ENCODE data around the gene CCL22.

Gene CCL22

DNA sequence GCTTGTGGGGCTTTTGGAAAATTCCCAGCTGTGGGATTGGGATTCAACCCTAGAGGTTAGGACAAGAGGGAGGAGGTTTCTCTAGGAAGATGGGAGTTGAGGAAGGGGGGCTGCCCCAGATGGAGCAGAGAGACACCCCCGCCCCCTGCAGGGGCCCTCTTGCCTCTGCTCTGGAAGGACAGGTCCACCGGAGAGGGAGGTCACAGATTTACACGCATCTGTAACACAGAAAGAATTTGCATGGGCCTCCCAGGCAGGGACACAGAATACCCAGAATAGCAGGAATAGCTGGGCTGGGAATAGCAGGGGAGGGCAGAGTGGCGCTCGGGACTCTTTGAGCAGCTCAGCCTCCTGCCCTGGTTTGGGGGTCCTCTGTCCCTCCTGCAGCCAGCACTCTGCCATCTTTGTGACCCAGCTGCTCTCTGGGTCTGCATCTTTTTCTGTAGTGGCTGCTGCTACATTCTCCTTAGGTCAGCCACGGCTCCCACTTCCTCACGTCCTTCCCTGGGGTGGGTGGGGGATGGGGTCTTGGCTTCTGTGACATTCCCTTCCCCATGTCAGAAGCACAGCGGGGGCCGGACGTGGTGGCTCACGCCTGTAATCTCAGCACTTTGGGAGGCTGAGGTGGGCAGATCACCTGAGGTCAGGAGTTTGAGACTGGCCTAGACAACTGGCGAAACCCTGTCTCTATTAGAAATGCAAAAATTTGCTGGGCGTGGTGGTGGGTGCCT lies 40.2 kb upstream of the CCL22 start:
- peak; percentile 53 for DNase-seq (ENCODE audit: low read depth)
- TF ChIP-seq, protein P1, sequence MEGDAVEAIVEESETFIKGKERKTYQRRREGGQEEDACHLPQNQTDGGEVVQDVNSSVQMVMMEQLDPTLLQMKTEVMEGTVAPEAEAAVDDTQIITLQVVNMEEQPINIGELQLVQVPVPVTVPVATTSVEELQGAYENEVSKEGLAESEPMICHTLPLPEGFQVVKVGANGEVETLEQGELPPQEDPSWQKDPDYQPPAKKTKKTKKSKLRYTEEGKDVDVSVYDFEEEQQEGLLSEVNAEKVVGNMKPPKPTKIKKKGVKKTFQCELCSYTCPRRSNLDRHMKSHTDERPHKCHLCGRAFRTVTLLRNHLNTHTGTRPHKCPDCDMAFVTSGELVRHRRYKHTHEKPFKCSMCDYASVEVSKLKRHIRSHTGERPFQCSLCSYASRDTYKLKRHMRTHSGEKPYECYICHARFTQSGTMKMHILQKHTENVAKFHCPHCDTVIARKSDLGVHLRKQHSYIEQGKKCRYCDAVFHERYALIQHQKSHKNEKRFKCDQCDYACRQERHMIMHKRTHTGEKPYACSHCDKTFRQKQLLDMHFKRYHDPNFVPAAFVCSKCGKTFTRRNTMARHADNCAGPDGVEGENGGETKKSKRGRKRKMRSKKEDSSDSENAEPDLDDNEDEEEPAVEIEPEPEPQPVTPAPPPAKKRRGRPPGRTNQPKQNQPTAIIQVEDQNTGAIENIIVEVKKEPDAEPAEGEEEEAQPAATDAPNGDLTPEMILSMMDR (conservative IDR thresholded peaks at IDR 0.05; ENCODE audit: low read length): 0 out of 2 replicates have a peak, but pooled peaks have one; percentile 16
- H3K4me3 ChIP-seq (ENCODE audit: low read length): no peak overlapping the region

DNA sequence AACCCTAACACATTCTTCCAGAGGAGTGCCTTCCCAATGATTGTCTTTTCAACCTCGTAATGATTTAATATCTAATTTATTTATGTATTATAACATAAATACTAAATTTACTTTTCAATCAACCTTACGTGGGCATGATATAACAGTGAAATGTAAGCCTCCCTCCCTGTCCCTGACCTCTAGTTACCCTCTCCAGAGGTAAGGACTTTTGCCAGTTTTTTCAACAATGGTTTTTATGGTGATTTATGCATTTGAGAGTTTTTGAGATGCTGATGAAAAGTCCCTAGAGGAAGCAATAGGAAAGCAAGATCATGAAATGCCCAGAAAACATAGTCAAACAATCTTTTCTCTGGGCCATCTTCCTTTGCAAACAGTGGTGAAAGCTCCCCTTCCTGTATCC lies 38.9 kb upstream of the CCL22 start:
- TF ChIP-seq, protein P1 (conservative IDR thresholded peaks at IDR 0.05; ENCODE audit: low read length): no peak
- no peak for DNase-seq (ENCODE audit: low read depth)
- H3K4me3 ChIP-seq (ENCODE audit: low read length): no peak overlapping the region

DNA sequence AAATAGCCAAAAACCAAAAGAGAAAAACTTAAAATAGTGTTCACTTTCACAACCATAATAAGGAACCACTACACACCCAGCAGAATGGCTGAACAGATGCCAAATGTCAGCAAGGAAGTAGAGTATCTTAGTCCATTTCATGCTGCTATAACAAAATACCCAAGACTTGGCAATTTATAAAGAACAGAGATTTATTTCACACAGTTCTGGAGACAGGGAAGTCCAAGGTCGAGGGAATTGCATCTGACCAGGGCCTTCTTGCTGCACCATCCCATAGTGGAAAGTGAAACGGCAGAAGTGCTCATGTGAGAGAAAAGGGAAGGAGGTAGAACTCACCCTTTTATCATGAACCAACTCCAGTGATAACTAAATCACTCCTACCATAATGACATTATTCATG lies 33.8 kb upstream of the CCL22 start:
- TF ChIP-seq, protein P1 (conservative IDR thresholded peaks at IDR 0.05; ENCODE audit: low read length): no peak
- no peak overlapping the region for H3K4me3 ChIP-seq (ENCODE audit: low read length)
- no peak for DNase-seq (ENCODE audit: low read depth)

DNA sequence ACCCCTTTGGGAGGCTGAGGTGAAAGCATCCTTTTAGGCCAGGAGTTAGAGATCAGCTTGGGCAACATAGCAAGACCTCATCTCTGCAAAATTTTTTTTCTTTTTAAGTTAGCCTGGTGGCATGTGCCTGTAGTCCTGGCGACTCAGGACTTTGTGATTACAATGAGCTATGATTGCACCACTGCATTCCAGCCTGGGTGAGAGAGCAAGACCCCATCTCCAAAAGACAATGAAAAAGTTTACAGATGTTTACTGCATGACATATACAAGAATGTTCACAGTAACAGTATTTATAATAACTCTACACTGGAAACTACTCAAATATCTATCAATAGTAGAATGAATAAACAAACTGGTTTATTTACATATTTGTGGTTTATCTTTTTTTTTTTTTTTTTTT lies 33.1 kb upstream of the CCL22 start:
- TF ChIP-seq, protein P1 (conservative IDR thresholded peaks at IDR 0.05; ENCODE audit: low read length): no peak
- no peak overlapping the region for H3K4me3 ChIP-seq (ENCODE audit: low read length)
- DNase-seq (ENCODE audit: low read depth): peak; percentile 79

DNA sequence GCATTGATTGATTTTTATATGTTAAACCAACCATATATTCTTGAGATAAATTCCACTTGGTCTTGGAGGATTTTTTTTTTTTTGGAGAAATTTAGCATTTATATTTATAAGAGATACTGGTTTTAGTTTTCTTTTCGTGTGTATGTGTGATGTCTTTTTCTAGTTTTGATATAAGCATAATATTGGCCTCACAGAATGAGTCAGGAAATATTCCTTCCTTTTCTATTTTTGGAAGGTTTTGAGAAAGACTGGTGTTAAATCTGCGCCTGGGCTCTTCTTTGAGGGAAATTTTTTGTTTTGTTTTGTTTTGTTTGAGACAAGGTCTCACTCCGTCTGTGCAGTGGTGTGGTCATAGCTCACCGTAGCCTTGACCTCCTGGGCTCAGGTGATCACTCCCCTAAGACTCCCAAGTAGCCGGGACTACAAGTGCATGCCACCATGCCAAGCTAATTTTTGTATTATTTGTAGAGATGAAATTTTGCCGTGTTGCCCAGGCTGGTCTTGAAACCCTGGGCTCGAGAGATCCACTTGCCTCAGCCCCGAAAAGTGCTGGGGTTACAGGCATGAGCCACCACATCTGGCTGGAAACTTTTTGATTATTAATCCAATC lies 28.8 kb upstream of the CCL22 start:
- TF ChIP-seq, protein P1 (conservative IDR thresholded peaks at IDR 0.05; ENCODE audit: low read length): no peak
- DNase-seq (ENCODE audit: low read depth): no peak
- no peak overlapping the region for H3K4me3 ChIP-seq (ENCODE audit: low read length)

DNA sequence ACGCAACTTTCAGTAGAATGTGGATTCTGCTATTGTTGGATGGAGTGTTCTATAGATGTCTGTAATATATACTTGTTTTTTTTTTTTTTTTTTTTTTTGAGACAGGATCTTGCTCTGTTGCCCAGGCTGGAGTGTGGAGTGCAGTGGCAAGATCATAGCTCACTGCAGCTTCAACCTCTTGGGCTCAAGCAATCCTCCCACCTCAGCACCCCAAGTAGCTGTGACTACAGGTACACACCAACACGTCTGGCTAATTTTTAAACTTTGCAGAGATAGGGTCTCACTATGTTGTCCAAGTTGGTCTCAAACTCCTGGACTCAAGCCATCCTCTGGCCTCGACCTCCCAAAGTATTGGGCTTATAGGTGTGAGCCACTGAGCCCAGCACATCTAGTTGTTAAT lies 27.2 kb upstream of the CCL22 start:
- no peak overlapping the region for H3K4me3 ChIP-seq (ENCODE audit: low read length)
- no peak for DNase-seq (ENCODE audit: low read depth)
- TF ChIP-seq, protein P1 (conservative IDR thresholded peaks at IDR 0.05; ENCODE audit: low read length): no peak

DNA sequence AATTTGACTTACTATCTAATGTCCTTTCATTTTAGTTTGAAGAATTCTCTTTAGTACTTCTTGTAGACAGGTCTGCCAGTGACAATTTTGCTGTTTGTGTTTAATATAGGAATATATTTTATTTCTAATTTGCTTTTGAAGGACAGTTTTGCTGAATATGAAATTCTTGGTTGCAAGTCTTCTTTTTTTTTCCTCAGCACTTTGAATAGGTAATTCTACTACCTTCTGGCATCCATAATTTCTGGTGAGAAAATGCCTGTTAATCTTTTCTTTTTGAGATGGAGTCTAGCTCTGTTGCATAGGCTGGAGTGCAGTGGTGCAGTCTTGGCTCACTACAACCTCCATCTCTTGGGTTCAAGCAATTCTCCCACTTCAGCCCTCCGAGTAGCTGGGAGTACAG lies 25.2 kb upstream of the CCL22 start:
- TF ChIP-seq, protein P1 (conservative IDR thresholded peaks at IDR 0.05; ENCODE audit: low read length): no peak
- no peak overlapping the region for H3K4me3 ChIP-seq (ENCODE audit: low read length)
- no peak for DNase-seq (ENCODE audit: low read depth)
